ENCODE results near the gene A4GNT. TPM values are rescaled to one million over a fixed set of nuclear protein-coding genes. Genes with fewer than 3 reads are reported as not detected.

Gene A4GNT
- total RNA-seq, 1 experiment from 2014 or later = not detected

DNA sequence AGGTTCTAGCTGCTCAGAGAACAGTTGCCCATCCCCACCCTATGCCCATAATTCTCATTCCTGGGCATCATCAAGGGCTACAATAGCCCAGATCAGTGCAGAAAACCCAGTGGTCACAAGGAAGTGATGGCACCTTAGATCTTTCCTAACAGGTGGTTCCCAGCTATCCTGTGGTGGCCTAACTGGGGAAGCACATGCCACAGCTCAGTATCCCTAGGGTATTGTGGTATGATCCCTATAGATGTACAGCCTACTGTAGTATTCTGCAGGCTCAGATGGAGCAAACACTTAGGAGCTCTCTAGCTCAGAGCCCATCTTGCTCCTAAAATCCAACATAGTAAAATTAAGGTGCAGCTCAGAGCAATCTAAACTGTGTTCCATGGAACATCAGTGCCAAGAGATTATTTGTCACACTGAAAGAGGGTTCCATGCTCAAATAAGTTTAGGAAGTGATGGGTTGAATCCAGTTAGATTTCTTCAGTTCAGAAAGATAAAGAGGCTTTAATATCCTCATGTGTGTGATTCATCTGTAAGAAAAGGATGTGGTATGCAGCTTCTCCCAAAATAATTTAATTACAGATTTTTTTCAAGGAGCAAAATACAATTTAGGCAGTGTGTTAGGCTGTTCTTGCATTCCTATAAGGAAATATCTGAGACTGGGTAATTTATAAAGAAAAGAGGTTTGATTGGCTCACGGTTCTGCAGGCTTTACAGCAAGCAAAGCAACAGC, 4.4 kb downstream of the A4GNT start:
- Histone ChIP-seq H4K20me1 (ENCODE audit: insufficient read depth, low read depth, low read length) (no peaks in the 10 kb centered on the region), H3K9me3 (ENCODE audit: low read length) (no peaks in the 10 kb centered on the region), H3K27me3 (ENCODE audit: low read length) (no peaks in the 10 kb centered on the region; the same call in 1 of the 2 replicates)

DNA sequence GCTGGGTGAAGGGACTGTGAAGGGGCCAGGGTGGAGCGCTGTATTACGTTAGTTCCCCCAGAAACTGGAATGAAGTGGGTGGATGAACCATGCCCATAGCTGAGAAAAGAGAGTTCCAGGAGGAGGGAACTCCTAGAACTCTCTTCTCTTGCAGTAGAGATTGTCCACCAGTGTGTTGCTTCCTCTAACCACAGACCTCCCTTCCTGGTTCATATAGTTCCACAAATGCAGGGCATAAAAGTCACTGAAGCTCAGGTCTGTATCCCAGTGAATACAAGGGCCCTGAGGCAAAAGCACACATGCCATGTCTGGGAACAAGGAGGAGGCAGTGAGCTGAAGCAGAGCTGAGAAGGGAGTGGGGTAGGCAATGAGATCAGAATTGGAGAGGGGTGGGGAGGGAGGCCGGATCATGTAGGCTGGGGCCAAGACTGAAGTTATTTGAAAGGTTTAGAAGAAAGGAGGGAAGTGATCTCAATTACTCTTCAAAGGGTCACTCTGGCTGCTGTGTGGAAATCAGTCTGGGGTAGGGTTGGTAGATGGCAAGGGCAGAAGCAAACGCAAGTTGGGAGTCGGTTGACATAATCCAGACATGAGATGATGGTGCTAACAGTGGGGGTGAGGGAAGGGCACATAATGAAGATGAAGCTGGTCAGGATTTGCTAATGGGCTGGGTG, 6.5 kb downstream of the A4GNT start:
- Histone ChIP-seq H3K27ac (ENCODE audit: low read length) (no peak overlapping the region), H3K4me3 (ENCODE audit: low read length) (no peak overlapping the region), H4K20me1 (ENCODE audit: insufficient read depth, low read depth, low read length) (no peaks in the 10 kb centered on the region), H3K4me2 (ENCODE audit: low read depth, low read length, poor library complexity, severe bottlenecking) (no peak overlapping the region), H3K79me2 (ENCODE audit: low read length) (no peaks in the 10 kb centered on the region), H3K9me3 (ENCODE audit: low read length) (no peaks in the 10 kb centered on the region), H3K9me2 (replicated peaks; ENCODE audit: insufficient read depth, low read length) (no peaks in the 10 kb centered on the region), H3K27me3 (ENCODE audit: low read length) (no peaks in the 10 kb centered on the region; the same call in 1 of the 2 replicates), H2AFZ (ENCODE audit: low read length) (no peak overlapping the region), H3K4me1 (ENCODE audit: low read length) (no peaks in the 10 kb centered on the region), H3K36me3 (ENCODE audit: insufficient read depth, low read length) (no peaks in the 10 kb centered on the region), H3K9ac (ENCODE audit: low read length) (no peak overlapping the region)
- no peak for DNase-seq

More for the DNA sequence above, 4.4 kb downstream of the A4GNT start:
- H3K4me1 ChIP-seq (ENCODE audit: low read length) = no peaks in the 10 kb centered on the region
- H3K4me3 ChIP-seq (ENCODE audit: low read length) = no peak overlapping the region
- no peak overlapping the region for H3K4me2 ChIP-seq (ENCODE audit: low read depth, low read length, poor library complexity, severe bottlenecking)
- H3K79me2 ChIP-seq (ENCODE audit: low read length) = no peaks in the 10 kb centered on the region
- no peaks in the 10 kb centered on the region for H3K36me3 ChIP-seq (ENCODE audit: insufficient read depth, low read length)
- DNase-seq = no peak
- no peak overlapping the region for H3K9ac ChIP-seq (ENCODE audit: low read length)
- no peaks in the 10 kb centered on the region for H3K9me2 ChIP-seq (replicated peaks; ENCODE audit: insufficient read depth, low read length)
- no peak overlapping the region for H2AFZ ChIP-seq (ENCODE audit: low read length)
- no peak overlapping the region for H3K27ac ChIP-seq (ENCODE audit: low read length)

DNA sequence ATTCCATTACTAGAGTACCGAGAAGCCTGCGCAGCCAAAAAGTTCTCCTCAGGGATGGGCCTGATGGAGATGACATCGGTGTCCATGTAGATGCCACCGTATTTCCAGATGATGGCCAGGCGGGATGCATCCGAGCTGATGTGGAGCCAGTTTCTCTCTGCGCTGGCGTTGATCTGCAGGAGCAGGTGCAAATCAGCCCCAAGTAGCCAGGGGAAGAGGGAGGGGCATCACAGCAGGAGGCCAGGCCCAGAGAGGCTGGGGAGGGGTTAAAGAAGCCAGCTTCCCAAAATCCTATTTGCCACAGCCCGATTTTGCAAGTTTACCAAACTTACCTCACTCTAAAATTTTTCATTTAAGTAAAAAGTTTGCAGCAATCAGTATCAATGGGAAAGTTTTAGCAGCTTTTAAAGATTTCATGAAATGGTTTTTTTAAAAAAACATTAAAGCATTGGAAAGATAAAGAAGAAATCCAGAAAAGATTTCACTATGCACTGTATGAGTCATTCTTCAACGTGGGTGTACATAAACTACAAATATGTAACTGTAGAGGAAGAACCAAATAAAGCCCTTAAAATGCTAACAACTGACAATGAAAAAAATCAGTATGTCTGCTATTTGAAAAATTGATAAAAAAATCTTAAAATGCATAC, 7.4 kb downstream of the A4GNT start:
- H3K4me3 ChIP-seq (ENCODE audit: low read length) = no peak overlapping the region
- no peaks in the 10 kb centered on the region for H4K20me1 ChIP-seq (ENCODE audit: insufficient read depth, low read depth, low read length)
- H3K36me3 ChIP-seq (ENCODE audit: insufficient read depth, low read length) = no peaks in the 10 kb centered on the region
- no peaks in the 10 kb centered on the region for H3K4me1 ChIP-seq (ENCODE audit: low read length)
- no peaks in the 10 kb centered on the region for H3K79me2 ChIP-seq (ENCODE audit: low read length)
- no peaks in the 10 kb centered on the region for H3K9me2 ChIP-seq (replicated peaks; ENCODE audit: insufficient read depth, low read length)
- no peak for DNase-seq
- no peaks in the 10 kb centered on the region for H3K9me3 ChIP-seq (ENCODE audit: low read length)
- H3K27ac ChIP-seq (ENCODE audit: low read length) = no peak overlapping the region
- H3K27me3 ChIP-seq (ENCODE audit: low read length) = no peaks in the 10 kb centered on the region; the same call in 1 of the 2 replicates
- H3K9ac ChIP-seq (ENCODE audit: low read length) = no peak overlapping the region
- H2AFZ ChIP-seq (ENCODE audit: low read length) = no peak overlapping the region
- H3K4me2 ChIP-seq (ENCODE audit: low read depth, low read length, poor library complexity, severe bottlenecking) = no peak overlapping the region

DNA sequence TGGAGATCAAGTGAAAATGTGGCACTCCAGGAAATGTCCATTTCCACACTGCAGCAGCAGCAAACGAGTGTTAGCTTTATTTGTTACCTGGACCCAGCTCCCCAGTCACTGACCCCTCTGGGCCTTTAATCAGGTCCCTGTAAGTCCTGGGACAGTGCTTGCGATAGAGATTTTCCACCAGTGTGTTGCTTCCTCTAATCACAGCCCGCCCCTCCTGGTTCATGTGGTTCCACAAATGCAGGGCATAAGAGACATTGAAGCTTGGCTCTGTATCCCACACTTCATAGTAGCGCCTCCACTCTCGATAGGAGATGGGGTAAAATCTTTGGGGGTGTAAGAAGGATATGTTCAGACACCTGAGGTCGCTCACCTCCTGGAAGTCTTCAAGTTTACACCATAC, 8.0 kb downstream of the A4GNT start:
- Histone ChIP-seq H3K9ac (ENCODE audit: low read length) (no peak overlapping the region), H3K27me3 (ENCODE audit: low read length) (no peaks in the 10 kb centered on the region; the same call in 1 of the 2 replicates), H3K4me3 (ENCODE audit: low read length) (no peak overlapping the region), H3K36me3 (ENCODE audit: insufficient read depth, low read length) (no peaks in the 10 kb centered on the region), H3K9me2 (replicated peaks; ENCODE audit: insufficient read depth, low read length) (no peaks in the 10 kb centered on the region), H3K4me1 (ENCODE audit: low read length) (no peaks in the 10 kb centered on the region), H2AFZ (ENCODE audit: low read length) (no peak overlapping the region), H3K9me3 (ENCODE audit: low read length) (no peaks in the 10 kb centered on the region), H4K20me1 (ENCODE audit: insufficient read depth, low read depth, low read length) (no peaks in the 10 kb centered on the region), H3K27ac (ENCODE audit: low read length) (no peak overlapping the region), H3K4me2 (ENCODE audit: low read depth, low read length, poor library complexity, severe bottlenecking) (no peak overlapping the region), H3K79me2 (ENCODE audit: low read length) (no peaks in the 10 kb centered on the region)
- no peak for DNase-seq

DNA sequence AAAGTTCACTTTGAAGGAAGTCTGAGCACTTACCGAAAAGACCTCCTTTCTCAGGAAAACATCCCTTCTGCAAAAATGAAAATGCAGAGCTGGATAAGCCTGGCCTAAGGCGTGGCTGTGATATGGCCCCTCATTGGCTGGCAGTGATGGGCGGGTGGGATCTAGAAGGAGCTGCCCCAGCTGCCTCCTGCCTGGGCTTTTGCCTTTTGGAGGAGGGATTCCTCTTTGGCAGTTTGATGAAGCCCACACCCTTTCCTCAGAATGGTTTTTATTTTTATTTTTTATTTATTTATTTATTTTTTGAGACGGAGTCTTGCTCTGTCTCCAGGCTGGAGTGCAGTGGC, 12.8 kb downstream of the A4GNT start:
- no peak overlapping the region for H3K9ac ChIP-seq (ENCODE audit: low read length)
- no peak for DNase-seq
- H3K4me3 ChIP-seq (ENCODE audit: low read length) = no peak overlapping the region
- H3K4me2 ChIP-seq (ENCODE audit: low read depth, low read length, poor library complexity, severe bottlenecking) = no peak overlapping the region
- H2AFZ ChIP-seq (ENCODE audit: low read length) = no peak overlapping the region
- H3K9me2 ChIP-seq (replicated peaks; ENCODE audit: insufficient read depth, low read length) = no peaks in the 10 kb centered on the region
- no peak overlapping the region for H3K27ac ChIP-seq (ENCODE audit: low read length)
- H3K79me2 ChIP-seq (ENCODE audit: low read length) = no peaks in the 10 kb centered on the region
- no peaks in the 10 kb centered on the region; the same call in 1 of the 2 replicates for H3K27me3 ChIP-seq (ENCODE audit: low read length)
- H3K4me1 ChIP-seq (ENCODE audit: low read length) = no peaks in the 10 kb centered on the region
- H3K9me3 ChIP-seq (ENCODE audit: low read length) = no peaks in the 10 kb centered on the region
- H3K36me3 ChIP-seq (ENCODE audit: insufficient read depth, low read length) = no peaks in the 10 kb centered on the region
- no peaks in the 10 kb centered on the region for H4K20me1 ChIP-seq (ENCODE audit: insufficient read depth, low read depth, low read length)

DNA sequence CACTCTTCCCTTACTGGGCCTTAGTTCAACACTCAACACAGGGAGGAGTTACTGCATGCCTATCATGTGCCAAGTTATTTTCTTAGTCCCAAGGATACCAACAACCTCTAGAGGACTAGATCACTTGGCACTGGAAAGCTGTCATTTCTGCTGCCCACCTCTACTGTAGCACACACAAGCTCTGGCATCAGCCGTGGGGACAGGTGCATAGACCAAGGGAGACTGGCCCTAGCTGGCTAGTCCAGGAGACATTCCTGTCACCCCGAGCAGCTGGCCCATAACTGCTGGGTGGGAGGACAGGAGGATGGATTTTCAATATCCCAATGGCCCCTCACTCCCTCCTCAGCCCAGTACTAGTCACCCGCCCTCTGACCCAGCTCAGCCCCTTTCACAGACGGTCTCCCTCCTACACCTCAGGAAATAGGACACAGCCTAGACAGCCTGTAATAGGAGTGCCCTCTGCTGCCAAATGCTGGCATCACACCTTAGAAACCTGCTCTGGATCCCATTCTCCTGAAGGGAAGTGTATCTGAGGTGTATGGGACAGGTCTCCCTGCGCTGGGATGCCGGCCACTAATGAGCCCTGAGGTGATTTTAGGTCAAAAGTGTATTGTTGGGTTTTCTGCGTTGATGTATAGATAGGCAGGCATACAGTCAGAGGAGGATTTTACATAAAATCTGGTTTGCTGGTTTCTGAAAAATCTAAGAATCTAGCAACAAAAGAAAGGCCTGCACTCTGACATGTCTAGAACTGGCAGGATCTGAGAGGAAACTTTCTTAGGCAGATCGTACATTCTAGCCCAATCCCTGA, 13.4 kb downstream of the A4GNT start:
- Histone ChIP-seq H3K4me3 (ENCODE audit: low read length) (no peak overlapping the region), H2AFZ (ENCODE audit: low read length) (no peak overlapping the region)

DNA sequence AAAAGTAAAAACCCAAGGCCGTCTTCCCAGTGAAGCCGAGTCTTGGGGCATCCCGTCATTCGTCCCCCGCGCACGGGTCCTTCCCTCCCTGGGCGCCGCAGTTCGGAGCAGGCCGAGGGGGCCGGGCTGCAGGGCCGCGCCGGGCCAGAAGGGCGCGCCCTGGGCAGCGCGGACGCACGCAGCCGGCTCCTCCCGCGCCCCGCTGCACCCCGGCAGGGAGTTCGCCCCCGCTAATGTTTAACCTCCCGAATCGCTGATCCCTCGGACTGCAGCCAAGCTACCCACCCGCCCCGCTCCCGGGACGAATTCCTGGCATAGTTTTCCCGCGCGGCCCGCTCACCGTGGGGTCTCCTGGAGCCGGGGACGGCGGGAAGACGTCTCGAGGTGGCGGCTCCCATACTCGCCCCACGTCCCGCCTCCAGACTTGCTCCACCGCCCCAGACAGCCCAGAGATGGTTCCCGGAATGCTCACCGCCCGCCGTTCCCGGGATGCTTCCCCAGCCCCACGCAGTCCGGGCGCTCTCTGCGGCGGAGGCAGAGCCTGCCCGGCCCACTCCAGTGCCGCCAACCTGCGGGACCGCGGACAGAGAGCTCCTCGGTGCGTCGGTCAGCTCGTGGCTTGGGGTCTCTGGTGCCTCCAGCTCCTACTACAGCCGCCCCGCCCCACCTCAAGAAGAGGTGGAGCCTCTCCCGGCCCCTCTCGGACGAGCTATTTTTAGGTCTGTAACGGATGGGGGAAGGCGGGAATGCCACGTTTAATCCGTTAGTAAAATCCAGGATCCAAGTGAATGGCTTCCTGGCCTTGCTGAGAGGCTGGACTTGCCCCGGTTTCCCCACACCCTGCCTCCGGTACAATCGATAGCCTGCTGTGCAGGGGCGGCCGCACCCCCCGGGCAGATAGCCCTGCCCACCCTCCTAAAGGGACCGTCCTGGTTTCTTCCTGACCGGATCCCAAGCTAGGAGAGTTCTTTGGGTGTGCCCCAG, 16.9 kb downstream of the A4GNT start, which contains the start of gene DZIP1L:
DZIP1L (minus strand) TSS at position 621 of the 984 bp plus-strand sequence. CDS start 11,637 bp downstream, outside the sequence.
- Histone ChIP-seq H3K36me3 (ENCODE audit: insufficient read depth, low read length) (no peaks in the 10 kb centered on the region), H3K9me2 (replicated peaks; ENCODE audit: insufficient read depth, low read length) (no peaks in the 10 kb centered on the region), H3K4me1 (ENCODE audit: low read length) (no peaks in the 10 kb centered on the region), H3K79me2 (ENCODE audit: low read length) (no peaks in the 10 kb centered on the region), H3K4me3 (ENCODE audit: low read length) (no peak within 1 kb of the TSS), H3K27ac (ENCODE audit: low read length) (no peak within 1 kb of the TSS), H4K20me1 (ENCODE audit: insufficient read depth, low read depth, low read length) (no peaks in the 10 kb centered on the region), H2AFZ (ENCODE audit: low read length) (no peak within 1 kb of the TSS), H3K4me2 (ENCODE audit: low read depth, low read length, poor library complexity, severe bottlenecking) (no peak within 1 kb of the TSS), H3K9ac (ENCODE audit: low read length) (no peak within 1 kb of the TSS), H3K9me3 (ENCODE audit: low read length) (no peaks in the 10 kb centered on the region), H3K27me3 (ENCODE audit: low read length) (no peaks in the 10 kb centered on the region)
- no peak for DNase-seq

More for the DNA sequence above, 13.4 kb downstream of the A4GNT start:
- no peaks in the 10 kb centered on the region for H3K36me3 ChIP-seq (ENCODE audit: insufficient read depth, low read length)
- H3K79me2 ChIP-seq (ENCODE audit: low read length) = no peaks in the 10 kb centered on the region
- no peak overlapping the region for H3K9ac ChIP-seq (ENCODE audit: low read length)
- no peaks in the 10 kb centered on the region for H3K9me2 ChIP-seq (replicated peaks; ENCODE audit: insufficient read depth, low read length)
- no peaks in the 10 kb centered on the region for H3K4me1 ChIP-seq (ENCODE audit: low read length)
- no peaks in the 10 kb centered on the region; the same call in 1 of the 2 replicates for H3K27me3 ChIP-seq (ENCODE audit: low read length)
- H3K27ac ChIP-seq (ENCODE audit: low read length) = no peak overlapping the region
- no peak overlapping the region for H3K4me2 ChIP-seq (ENCODE audit: low read depth, low read length, poor library complexity, severe bottlenecking)
- DNase-seq = peak; percentile 80
- H3K9me3 ChIP-seq (ENCODE audit: low read length) = no peaks in the 10 kb centered on the region
- H4K20me1 ChIP-seq (ENCODE audit: insufficient read depth, low read depth, low read length) = no peaks in the 10 kb centered on the region
